NT2/D1 (cell line): Measurements from ENCODE around the gene SLC25A33.

Experiments
- SUZ12 ChIP-seq: IDR thresholded peaks from 2 replicates; pipeline ENCODE4 v1.6.1; 2011; ENCODE audit not compliant: insufficient read length, insufficient read depth; ENCODE audit errors: extremely low read depth
- YY1 ChIP-seq: IDR thresholded peaks from 2 replicates; pipeline ENCODE4 v1.6.1; 2011; ENCODE audit not compliant: insufficient read length, insufficient read depth
- ZNF274 ChIP-seq: IDR thresholded peaks from 2 replicates; pipeline ENCODE4 v1.6.1; 2011; ENCODE audit warnings: mild to moderate bottlenecking, low read depth, low read length

DNA sequence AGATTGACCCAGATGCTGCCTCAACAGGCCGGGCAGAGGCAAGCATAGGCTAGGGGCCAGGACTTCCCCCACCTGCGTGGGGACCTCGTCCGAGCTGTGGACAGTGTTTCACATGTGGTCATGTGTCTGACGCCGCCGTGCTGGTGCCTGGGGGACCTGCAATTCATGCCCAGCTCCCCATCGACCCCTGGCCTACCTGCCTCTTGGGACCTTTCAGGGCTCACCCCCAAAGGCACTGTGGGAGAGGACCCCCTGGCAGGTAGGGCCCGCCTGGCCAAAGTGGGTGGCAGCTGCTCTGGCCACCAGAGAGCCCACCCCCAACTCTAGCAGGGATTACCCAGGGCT is 53.9 kb downstream of the SLC25A33 start:
- TF ChIP-seq YY1 (no peak), SUZ12 (no peak), ZNF274 (no peak)
